Activated T-helper 1 cell treated with anti-CD3 and anti-CD28 coated beads, Interleukin-12 subunit alpha, Interleukin-12 subunit beta, Interleukin-2, Interleukin-4 antibody, amounts not matched to agents 30 ng/mL and 10 ng/mL and 1 ng/mL, durations not matched to agents 14 hours and 24 hours and 36 hours (primary cell): ENCODE data around the gene MAT2B. TPM values are rescaled to one million over a fixed set of nuclear protein-coding genes. Genes with fewer than 3 reads are reported as not detected.

Experiments used
- DNase-seq: peaks from one replicate; pipeline ENCODE4 v3.0.0; 2021; ENCODE audit warnings: low spot score
- H3K27ac Mint-ChIP-seq: one replicate; pipeline ENCODE4 v1.8.0; 2021; ENCODE audit warnings: mild to moderate bottlenecking, mixed read lengths
- H3K27me3 Mint-ChIP-seq: one replicate; pipeline ENCODE4 v1.8.0; 2022; ENCODE audit warnings: mild to moderate bottlenecking, moderate library complexity, mixed read lengths; ENCODE audit not compliant: insufficient read depth
- H3K36me3 Mint-ChIP-seq: one replicate; pipeline ENCODE4 v1.8.0; 2021; ENCODE audit warnings: low read depth, mixed read lengths
- H3K4me1 Mint-ChIP-seq: one replicate; pipeline ENCODE4 v1.8.0; 2021; ENCODE audit warnings: low read depth, mixed read lengths
- H3K4me3 Mint-ChIP-seq: one replicate; pipeline ENCODE4 v1.8.0; 2021; ENCODE audit warnings: mild to moderate bottlenecking, moderate library complexity, mixed read lengths
- H3K9me3 Mint-ChIP-seq: one replicate; pipeline ENCODE4 v1.8.0; 2021; ENCODE audit warnings: mixed read lengths
- intact Hi-C: fragments of 100-400 bp; cut with micrococcal nuclease; formaldehyde crosslinking; loops from one replicate; pipeline ENCODE4 v1.15.1; 2024
- total RNA-seq: library from RNA; stranded (reverse); gene quantifications from 2 replicates; pipeline ENCODE4 v1.2.3, GENCODE V29; 2022

Gene MAT2B
- total RNA-seq, 1 donor from 2014 or later, result 113 TPM

DNA sequence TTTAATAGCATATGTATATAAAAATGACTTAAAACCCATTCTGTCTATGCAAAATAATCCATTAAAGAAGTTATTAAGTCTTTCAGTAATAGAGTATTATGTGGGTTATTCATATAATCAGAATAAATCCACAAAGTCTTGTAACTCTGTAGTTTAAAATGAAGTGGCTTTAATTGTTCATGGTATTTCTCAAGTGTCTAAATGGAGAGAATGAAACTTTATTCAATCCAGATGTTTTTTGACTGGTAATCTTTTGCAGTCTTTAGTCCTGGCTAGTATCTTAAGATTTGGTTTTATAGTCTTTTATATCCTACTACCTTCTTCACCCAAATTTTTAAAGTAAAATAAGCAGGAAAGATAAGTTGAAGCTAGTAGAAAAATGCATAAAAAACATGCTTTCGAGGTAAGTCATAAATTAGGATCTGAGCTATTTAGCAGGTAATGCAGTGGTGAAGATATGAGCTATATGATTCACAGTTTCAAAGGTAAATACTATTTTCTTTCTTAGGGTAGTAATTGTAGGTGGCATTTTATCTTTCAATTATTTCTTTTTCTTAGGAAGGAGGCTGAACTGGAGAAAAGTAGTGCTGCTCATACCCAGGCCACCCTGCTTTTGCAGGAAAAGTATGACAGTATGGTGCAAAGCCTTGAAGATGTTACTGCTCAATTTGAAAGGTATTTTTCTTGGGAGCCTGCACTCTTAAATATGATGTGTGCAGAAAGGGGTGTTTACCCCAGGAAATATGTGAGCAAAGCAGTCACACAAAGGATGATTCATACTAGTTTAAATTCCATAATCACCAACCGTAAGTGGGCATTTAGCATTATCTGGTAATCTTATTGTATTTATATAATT lies 27.1 kb upstream of the MAT2B start:
- DNase-seq, result no peak
- peaks cover 52% of the 10 kb centered on the region for H3K36me3 Mint-ChIP-seq
- H3K27ac Mint-ChIP-seq, result no peak overlapping the region
- H3K4me3 Mint-ChIP-seq, result no peak overlapping the region
- no peaks in the 10 kb centered on the region for H3K27me3 Mint-ChIP-seq
- no peaks in the 10 kb centered on the region for H3K9me3 Mint-ChIP-seq
- intact Hi-C loops, result no loop called here
- H3K4me1 Mint-ChIP-seq, result peaks cover 8% of the 10 kb centered on the region

DNA sequence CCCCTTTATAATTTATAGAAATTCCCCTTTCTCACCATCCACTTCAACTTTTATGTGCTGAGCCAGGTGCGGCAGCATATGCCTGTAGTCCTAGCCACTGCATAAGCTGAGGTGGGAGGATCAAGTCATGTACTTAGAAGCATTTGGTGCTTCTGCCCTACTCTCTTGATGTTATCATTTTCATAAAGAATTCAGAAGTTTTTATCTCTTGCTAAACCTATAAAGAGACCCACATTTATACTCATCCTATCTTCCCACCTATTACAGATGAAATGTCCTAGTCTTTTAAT lies 26.5 kb upstream of the MAT2B start:
- intact Hi-C loops, result no loop called here
- Mint-ChIP-seq H3K4me1 (peaks cover 8% of the 10 kb centered on the region), H3K27me3 (no peaks in the 10 kb centered on the region), H3K4me3 (no peak overlapping the region), H3K27ac (peak overlapping the region; percentile 52), H3K36me3 (peaks cover 52% of the 10 kb centered on the region), H3K9me3 (no peaks in the 10 kb centered on the region)
- no peak for DNase-seq

DNA sequence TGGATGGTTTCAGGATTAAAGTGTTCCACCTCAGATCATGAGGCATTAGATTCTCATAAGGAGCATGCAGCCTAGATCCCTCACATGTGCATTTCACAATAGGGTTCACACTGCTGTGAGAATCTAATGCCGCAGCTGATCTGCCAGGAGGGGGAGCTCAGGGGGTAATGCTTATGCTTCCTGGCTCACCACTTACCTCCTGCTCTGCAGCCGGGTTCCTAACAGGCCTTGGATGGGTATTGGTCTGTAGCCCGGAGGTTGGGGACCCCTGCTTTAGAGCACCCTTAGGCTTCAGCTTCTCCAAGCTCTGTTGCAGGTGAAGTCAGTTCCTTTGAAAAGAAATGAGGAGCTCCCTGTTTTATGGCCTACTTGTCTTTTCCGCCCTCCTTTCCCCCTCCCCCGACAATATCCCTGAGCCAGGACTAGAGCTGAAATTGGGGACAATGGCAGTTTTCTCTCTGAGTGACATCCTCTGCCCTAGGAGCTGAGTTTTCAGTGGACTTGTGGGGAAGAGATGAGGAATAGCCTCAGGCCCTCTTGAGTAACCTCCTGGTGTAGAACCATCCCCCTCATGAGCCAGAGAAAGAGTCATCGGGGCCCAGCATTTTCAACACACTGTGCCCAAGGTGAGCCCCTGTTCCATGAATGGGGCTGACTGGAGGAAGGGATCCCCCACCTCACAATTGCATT lies 16.2 kb upstream of the MAT2B start:
- H3K27me3 Mint-ChIP-seq, result no peaks in the 10 kb centered on the region
- no peak for DNase-seq
- intact Hi-C loops, result loop anchor here (2.0 kb wide), 1 partner anchor 14 kb away; no protein-coding TSS in a partner anchor
- no peaks in the 10 kb centered on the region for H3K9me3 Mint-ChIP-seq
- peaks cover 5% of the 10 kb centered on the region for H3K4me1 Mint-ChIP-seq
- H3K36me3 Mint-ChIP-seq, result peaks cover 28% of the 10 kb centered on the region
- no peak overlapping the region for H3K4me3 Mint-ChIP-seq
- no peak overlapping the region for H3K27ac Mint-ChIP-seq

DNA sequence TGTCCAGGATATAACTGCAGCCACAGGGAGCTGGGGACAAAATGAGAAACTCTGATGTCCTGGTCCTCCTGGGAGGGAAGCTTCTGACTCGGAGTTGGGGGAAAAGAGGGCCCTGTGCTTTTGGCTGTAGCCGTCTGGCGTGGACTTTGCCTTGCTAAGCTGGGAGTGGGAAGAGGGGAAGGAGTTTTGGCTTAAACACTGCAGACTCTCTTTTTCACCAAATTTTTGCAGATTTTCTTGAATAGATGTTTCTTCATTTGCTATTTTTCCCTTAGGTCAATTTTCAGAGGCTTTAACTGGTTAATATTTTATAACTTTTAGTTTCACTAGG lies 15.7 kb upstream of the MAT2B start:
- no peak overlapping the region for H3K4me3 Mint-ChIP-seq

DNA sequence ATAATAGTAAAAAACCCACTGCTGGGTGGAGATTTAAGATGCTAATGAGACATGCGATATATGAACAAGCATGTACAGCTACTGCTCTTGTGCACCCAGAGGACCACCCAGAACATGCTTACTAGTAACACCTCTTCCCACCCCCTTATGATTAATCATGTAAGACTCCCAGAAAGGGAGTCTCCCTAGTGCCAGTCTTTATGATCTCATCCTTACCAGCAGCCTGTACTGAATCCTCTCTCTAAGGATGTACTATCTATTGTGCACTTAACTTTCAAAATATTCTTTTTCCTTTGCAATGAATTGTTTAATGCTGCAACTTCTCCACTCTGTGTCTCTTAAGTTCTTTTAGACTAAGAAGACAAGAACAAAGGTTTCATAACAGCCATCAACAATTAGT lies 9.1 kb upstream of the MAT2B start:
- no peak for DNase-seq
- no peak overlapping the region for H3K4me3 Mint-ChIP-seq
- intact Hi-C loops, result no loop called here
- peaks cover under 1% of the 10 kb centered on the region for H3K36me3 Mint-ChIP-seq
- no peak overlapping the region for H3K27ac Mint-ChIP-seq
- H3K4me1 Mint-ChIP-seq, result no peaks in the 10 kb centered on the region
- H3K9me3 Mint-ChIP-seq, result no peaks in the 10 kb centered on the region
- no peaks in the 10 kb centered on the region for H3K27me3 Mint-ChIP-seq

More for the DNA sequence above, 15.7 kb upstream of the MAT2B start:
- H3K4me1 Mint-ChIP-seq, result peaks cover 2% of the 10 kb centered on the region
- no peaks in the 10 kb centered on the region for H3K27me3 Mint-ChIP-seq
- no peak for DNase-seq
- H3K27ac Mint-ChIP-seq, result no peak overlapping the region
- intact Hi-C loops, result loop anchor here (2.0 kb wide), 1 partner anchor 13 kb away; no protein-coding TSS in a partner anchor
- no peaks in the 10 kb centered on the region for H3K9me3 Mint-ChIP-seq
- H3K36me3 Mint-ChIP-seq, result peaks cover 26% of the 10 kb centered on the region

DNA sequence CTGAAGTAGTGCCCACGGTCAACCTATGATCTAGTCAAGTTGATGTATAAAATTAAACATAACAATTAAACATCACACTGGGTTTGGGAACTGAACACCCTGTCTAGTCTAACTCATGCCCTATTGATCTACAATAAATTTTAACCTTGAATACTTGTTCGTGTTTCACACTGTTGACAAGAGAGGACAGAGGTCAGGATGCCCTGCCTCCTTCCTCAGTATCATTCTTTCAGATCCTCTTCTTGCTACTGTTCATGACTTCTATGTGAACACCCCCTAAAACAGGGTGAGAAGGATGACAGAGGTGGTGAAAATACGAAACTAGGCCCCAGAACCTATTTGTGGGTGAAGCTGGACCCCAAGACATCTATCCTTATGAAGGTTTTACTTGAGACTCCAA lies 8.1 kb upstream of the MAT2B start:
- Mint-ChIP-seq H3K4me1 (no peaks in the 10 kb centered on the region), H3K27ac (no peak overlapping the region), H3K36me3 (no peaks in the 10 kb centered on the region), H3K4me3 (no peak overlapping the region), H3K9me3 (no peaks in the 10 kb centered on the region), H3K27me3 (no peaks in the 10 kb centered on the region)
- no peak for DNase-seq
- intact Hi-C loops, result no loop called here

DNA sequence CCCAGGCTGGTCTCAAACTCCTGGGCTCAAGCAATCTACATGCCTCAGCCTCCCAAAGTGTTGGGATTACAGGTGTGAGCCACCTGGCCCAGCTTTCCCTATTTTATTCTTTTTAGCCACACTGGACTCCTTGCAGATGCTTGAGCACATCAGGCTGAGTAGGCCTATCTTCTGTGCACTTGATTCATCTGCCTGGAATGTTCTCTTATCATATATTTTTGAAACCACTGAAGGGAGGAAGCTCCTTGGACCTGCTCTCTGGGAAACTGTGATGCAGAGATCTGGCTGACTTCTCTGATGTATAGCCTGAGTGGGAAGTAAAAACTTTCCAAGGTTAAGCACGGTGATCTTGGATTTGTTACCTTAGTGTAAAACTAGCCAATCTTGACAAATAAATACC lies 6.5 kb upstream of the MAT2B start:
- peaks cover 13% of the 10 kb centered on the region for H3K4me1 Mint-ChIP-seq
- H3K9me3 Mint-ChIP-seq, result no peaks in the 10 kb centered on the region
- H3K4me3 Mint-ChIP-seq, result no peak overlapping the region
- intact Hi-C loops, result no loop called here
- no peak for DNase-seq
- peaks cover 2% of the 10 kb centered on the region for H3K36me3 Mint-ChIP-seq
- H3K27ac Mint-ChIP-seq, result no peak overlapping the region
- H3K27me3 Mint-ChIP-seq, result no peaks in the 10 kb centered on the region

DNA sequence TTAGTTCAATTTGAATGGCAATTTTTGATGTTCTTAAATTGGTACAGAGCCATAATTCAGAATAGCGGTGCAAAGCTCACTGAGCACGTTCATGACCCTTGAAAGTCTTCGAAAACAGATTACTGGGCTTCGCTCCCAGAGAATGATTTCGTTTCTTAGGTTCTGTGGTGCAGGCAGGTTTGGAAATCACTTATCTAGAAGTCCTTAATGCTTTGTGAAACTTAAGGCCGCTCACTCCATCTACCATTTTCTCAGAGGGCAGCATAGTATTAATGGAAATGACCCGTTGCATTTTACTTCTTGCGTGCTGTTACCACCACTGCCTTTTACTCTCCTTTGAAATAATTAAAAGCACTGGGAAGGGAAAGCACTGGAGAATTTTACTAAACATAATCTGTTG lies 2.9 kb upstream of the MAT2B start:
- peak overlapping the region; percentile 92 for H3K4me3 Mint-ChIP-seq
- peaks cover 31% of the 10 kb centered on the region for H3K4me1 Mint-ChIP-seq
- H3K27ac Mint-ChIP-seq, result no peak overlapping the region
- DNase-seq, result no peak
- H3K27me3 Mint-ChIP-seq, result no peaks in the 10 kb centered on the region
- peaks cover 6% of the 10 kb centered on the region for H3K36me3 Mint-ChIP-seq
- intact Hi-C loops, result loop anchor here (2.0 kb wide), 1 partner anchor 14 kb away; no protein-coding TSS in a partner anchor
- no peaks in the 10 kb centered on the region for H3K9me3 Mint-ChIP-seq

DNA sequence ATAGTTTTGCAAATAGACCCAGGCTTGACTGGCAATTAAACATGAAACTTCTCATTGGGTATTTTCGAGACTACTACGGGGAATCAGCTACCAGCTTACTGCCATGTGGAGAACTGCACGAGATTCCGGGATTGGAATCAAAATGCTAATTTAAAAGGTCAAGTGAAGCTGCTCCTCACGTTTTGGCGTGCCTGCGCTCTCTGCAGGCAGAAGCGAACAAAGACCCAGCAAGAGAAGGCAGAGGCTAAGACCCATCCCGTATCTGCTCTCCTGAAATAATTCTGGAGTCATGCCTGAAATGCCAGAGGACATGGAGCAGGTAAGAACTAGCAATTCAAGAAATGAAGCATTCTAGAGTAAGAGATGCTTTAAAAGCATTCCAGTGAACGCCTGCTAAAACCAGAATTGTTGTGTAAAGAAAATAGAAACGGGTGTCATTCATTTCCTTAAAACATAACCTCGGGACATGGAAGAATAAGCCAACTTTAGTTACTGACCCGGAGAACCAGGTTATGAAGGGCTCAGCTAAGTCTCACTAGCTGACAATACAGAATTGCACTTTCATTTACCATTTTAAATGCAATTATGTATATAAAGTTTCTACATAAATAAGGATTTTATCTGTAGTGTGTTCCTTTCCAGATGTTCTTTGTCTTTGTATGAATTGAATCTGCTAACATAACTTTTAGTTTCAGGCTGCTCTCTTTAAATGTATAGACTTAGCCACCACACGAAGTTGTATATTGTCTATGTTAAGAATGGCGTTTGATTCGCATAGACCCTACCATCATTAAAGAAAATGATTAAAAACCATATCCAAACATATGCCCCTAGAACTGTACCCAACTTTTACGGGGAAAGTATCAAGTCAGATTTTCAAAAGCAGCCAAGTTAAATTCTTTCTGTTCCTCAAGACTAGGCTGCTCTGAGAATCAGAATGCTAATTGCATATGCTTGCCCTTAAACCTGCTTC lies 2.0 kb upstream of the MAT2B start:
- peak; percentile 27 for DNase-seq
- Mint-ChIP-seq H3K27me3 (no peaks in the 10 kb centered on the region), H3K4me3 (peak overlapping the region; percentile 92), H3K4me1 (peaks cover 39% of the 10 kb centered on the region), H3K36me3 (peaks cover 9% of the 10 kb centered on the region), H3K27ac (peak overlapping the region; percentile 90), H3K9me3 (no peaks in the 10 kb centered on the region)
- intact Hi-C loops, result loop anchor here (1.0 to 2.0 kb wide), 2 partner anchors 15 to 30 kb away; no protein-coding TSS in a partner anchor

DNA sequence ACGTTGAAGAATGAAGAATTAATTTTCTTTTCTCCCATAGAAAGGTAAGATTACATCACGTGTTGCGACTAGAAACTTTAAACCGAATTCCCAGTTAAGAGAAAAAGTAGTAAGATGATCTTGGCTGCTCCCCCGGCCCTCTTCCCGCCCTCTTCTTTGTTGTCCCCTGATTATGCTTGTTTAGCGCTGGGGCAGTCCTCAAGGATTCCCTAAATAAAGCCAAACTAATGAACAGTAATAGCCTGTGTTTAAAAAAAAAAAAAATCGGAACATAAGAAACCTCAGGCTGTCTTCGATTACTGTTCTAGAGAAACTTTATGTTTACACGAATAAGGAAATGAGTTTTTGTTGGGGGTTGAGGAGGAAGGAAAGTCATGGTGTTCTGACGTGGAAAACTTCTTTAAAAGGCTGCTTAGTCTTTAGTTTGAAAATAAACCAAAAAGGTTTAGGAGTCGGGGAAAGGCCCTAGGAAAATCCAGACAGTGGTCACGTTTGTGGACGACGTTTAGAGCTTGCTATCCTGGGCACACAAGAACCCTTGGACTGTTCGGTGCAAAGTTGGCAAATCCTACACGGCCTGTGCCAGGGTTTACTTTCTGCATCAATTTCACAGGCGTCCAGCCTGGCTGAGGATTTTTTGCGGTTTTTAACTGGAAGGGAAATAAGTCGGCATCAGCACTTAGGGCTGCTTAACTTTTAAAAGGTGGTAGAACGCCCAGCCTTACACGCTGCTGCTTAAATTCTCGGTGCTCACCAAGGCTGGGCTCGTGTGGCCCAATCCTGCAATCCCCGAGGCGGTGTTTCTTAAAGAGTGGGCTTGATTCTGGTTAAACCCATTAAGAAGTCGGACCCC lies 1.1 kb upstream of the MAT2B start:
- H3K9me3 Mint-ChIP-seq, result no peaks in the 10 kb centered on the region
- intact Hi-C loops, result no loop called here
- peaks cover 15% of the 10 kb centered on the region for H3K36me3 Mint-ChIP-seq
- H3K27me3 Mint-ChIP-seq, result no peaks in the 10 kb centered on the region
- DNase-seq, result no peak
- H3K27ac Mint-ChIP-seq, result peak overlapping the region; percentile 90
- peak overlapping the region; percentile 92 for H3K4me3 Mint-ChIP-seq
- peaks cover 48% of the 10 kb centered on the region for H3K4me1 Mint-ChIP-seq

DNA sequence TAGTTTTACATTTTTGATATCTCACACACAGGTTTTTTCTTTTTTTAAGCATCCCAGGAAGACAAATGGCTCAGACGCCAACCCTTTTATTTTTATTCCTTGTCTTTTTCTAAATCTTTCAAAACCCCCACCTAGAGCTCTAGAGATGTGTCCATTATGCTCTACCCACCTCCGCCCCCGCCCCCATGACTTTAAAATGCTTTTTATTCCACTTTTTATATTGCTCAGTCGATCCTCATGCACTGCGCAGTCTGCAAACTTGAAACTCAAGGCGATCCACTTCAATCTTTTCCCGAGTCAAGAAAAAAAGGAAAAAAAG lies 411 bp upstream of the MAT2B start:
- intact Hi-C loops, result loop anchor here (1.0 kb wide), 1 partner anchor 45 kb away; the partner anchor contains the start of genes HMMR and NUDCD2
- Mint-ChIP-seq H3K9me3 (no peaks in the 10 kb centered on the region), H3K27me3 (no peaks in the 10 kb centered on the region), H3K36me3 (peaks cover 15% of the 10 kb centered on the region), H3K4me1 (peaks cover 55% of the 10 kb centered on the region), H3K27ac (peak overlapping the region; percentile 90), H3K4me3 (peak overlapping the region; percentile 92)
- DNase-seq, result no peak

DNA sequence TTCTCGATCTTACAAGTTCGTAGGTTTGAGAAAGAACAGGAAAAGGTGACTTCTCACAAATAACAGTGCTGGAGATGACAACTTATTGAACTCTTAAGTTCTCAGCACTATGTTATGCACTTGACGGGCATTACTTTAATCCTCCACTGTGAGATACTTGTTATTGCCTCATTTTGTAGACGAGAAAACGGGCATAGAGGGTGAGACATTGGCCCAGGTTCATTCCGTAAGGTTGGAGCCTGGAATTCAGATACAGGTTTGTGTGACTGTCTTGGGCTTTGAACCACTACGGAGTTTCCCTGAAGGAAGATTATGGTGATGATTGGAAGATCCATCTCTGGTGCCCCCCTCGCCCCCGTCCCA lies 657 bp downstream of the MAT2B start:
- H3K4me1 Mint-ChIP-seq, result peaks cover 61% of the 10 kb centered on the region
- H3K36me3 Mint-ChIP-seq, result peaks cover 20% of the 10 kb centered on the region
- H3K27ac Mint-ChIP-seq, result peak overlapping the region; percentile 90
- DNase-seq, result no peak
- no peaks in the 10 kb centered on the region for H3K27me3 Mint-ChIP-seq
- intact Hi-C loops, result loop anchor here (1.0 to 2.0 kb wide), 3 partner anchors 8 to 69 kb away; partner anchors contain the start of gene CCNG1
- H3K4me3 Mint-ChIP-seq, result peak overlapping the region; percentile 92
- H3K9me3 Mint-ChIP-seq, result no peaks in the 10 kb centered on the region
